Neural cell (in vitro differentiated cells): ENCODE results near the gene HAUS6. TPM values are rescaled to one million over a fixed set of nuclear protein-coding genes. Genes with fewer than 3 reads are reported as not detected.

Source experiments
- H2AFZ ChIP-seq: fragments of 200-600, 300-800 bp; sonication (generic), shearing (Covaris generic); 2 replicates; pipeline ENCODE4 v1.6.0; 2014; ENCODE audit warnings: low read depth, mild to moderate bottlenecking, antibody characterized with exemption, low read length, moderate library complexity
- H3F3A ChIP-seq: fragments of 200-600 bp; shearing (Covaris generic); 2 replicates; pipeline ENCODE4 v1.6.1; 2016; ENCODE audit warnings: mild to moderate bottlenecking, moderate library complexity, mixed read lengths, antibody characterized with exemption, low read length; ENCODE audit not compliant: insufficient read depth, poor library complexity, severe bottlenecking
- H3K27ac ChIP-seq: fragments of 200-600, 300-800 bp; sonication (generic), shearing (Covaris generic); 2 replicates; pipeline ENCODE4 v1.5.1; 2014; ENCODE audit warnings: mild to moderate bottlenecking, low read length, moderate library complexity
- H3K27me3 ChIP-seq: fragments of 300-800, 200-600 bp; sonication (generic), shearing (Covaris generic); 2 replicates; pipeline ENCODE4 v1.6.0; 2014; ENCODE audit warnings: mild to moderate bottlenecking, low read depth, low read length, moderate library complexity; ENCODE audit not compliant: insufficient read depth
- H3K36me3 ChIP-seq: fragments of 300-800, 200-600 bp; sonication (generic), shearing (Covaris generic); 2 replicates; pipeline ENCODE4 v1.5.1; 2014; ENCODE audit warnings: mild to moderate bottlenecking, antibody characterized with exemption, low read length, moderate library complexity; ENCODE audit not compliant: insufficient read depth
- H3K4me2 ChIP-seq: fragments of 300-800, 200-600 bp; sonication (generic), shearing (Covaris generic); 2 replicates; pipeline ENCODE4 v1.6.0; 2014; ENCODE audit warnings: mild to moderate bottlenecking, low read length
- H3K4me3 ChIP-seq: fragments of 300-800, 200-600 bp; sonication (generic), shearing (Covaris generic); 2 replicates; pipeline ENCODE4 v1.5.1; 2014; ENCODE audit warnings: mild to moderate bottlenecking, low read length, moderate library complexity
- H3K79me2 ChIP-seq: fragments of 200-600 bp; shearing (Covaris generic); replicated peaks from 2 replicates; pipeline ENCODE4 v1.6.0; 2014; ENCODE audit warnings: mild to moderate bottlenecking, low read length, moderate library complexity; ENCODE audit not compliant: insufficient read depth
- H3K9ac ChIP-seq: fragments of 300-800, 200-600 bp; sonication (generic), shearing (Covaris generic); 2 replicates; pipeline ENCODE4 v1.6.1; 2016; ENCODE audit warnings: mild to moderate bottlenecking, low read length, mixed read lengths
- H3K9me2 ChIP-seq: fragments of 200-600 bp; shearing (Covaris generic); 2 replicates; pipeline ENCODE4 v1.6.1; 2016; ENCODE audit warnings: mild to moderate bottlenecking, low read length, mixed read lengths; ENCODE audit not compliant: insufficient read depth
- H3K9me3 ChIP-seq: fragments of 200-600, 300-800 bp; sonication (generic), shearing (Covaris generic); 2 replicates; pipeline ENCODE4 v1.6.1; 2016; ENCODE audit warnings: mild to moderate bottlenecking, mixed run types, low read length, moderate library complexity, mixed read lengths
- H4K20me1 ChIP-seq: fragments of 200-600 bp; shearing (Covaris generic); 2 replicates; pipeline ENCODE4 v1.6.1; 2016; ENCODE audit warnings: mild to moderate bottlenecking, mixed run types; ENCODE audit not compliant: insufficient read depth
- EP300 ChIP-seq: fragments of 450-650 bp; conservative IDR thresholded peaks from 2 replicates; pipeline ENCODE4 v1.6.1; 2014; ENCODE audit warnings: antibody characterized with exemption, mild to moderate bottlenecking, moderate library complexity; ENCODE audit not compliant: poor library complexity, severe bottlenecking
- EZH2 ChIP-seq: fragments of 200-600, 300-800 bp; shearing (Covaris generic), sonication (generic); IDR thresholded peaks from 2 replicates; pipeline ENCODE4 v1.6.1; 2014; ENCODE audit warnings: antibody characterized with exemption, low read length, borderline replicate concordance, mild to moderate bottlenecking; ENCODE audit not compliant: insufficient read depth, poor library complexity, severe bottlenecking
- MXI1 ChIP-seq: fragments of 450-650 bp; conservative IDR thresholded peaks from 2 replicates; pipeline ENCODE4 v1.6.1; 2014; ENCODE audit warnings: antibody characterized with exemption, mild to moderate bottlenecking; ENCODE audit not compliant: poor library complexity, severe bottlenecking
- POLR2AphosphoS5 ChIP-seq: IDR thresholded peaks from 2 replicates; pipeline ENCODE4 v1.6.1; 2012
- RAD21 ChIP-seq: fragments of 450-650 bp; conservative IDR thresholded peaks from 2 replicates; pipeline ENCODE4 v1.6.1; 2014; ENCODE audit warnings: antibody characterized with exemption, mild to moderate bottlenecking, moderate library complexity
- SMC3 ChIP-seq: fragments of 450-650 bp; conservative IDR thresholded peaks from 2 replicates; pipeline ENCODE4 v1.6.1; 2014; ENCODE audit warnings: antibody characterized with exemption, mild to moderate bottlenecking, moderate library complexity; ENCODE audit not compliant: poor library complexity
- TAF1 ChIP-seq: IDR thresholded peaks from 2 replicates; pipeline ENCODE4 v1.6.1; 2012; ENCODE audit warnings: low read depth
- polyA plus RNA-seq: library from polyadenylated mRNA; depleted of rRNA; stranded (reverse); fragments of >200 nt; gene quantifications from 2 replicates; pipeline ENCODE4 v1.2.3, GENCODE V29; 2014
- TF ChIP-seq, protein P1 (sequence below): IDR thresholded peaks from 2 replicates; pipeline ENCODE4 v1.6.1; 2012; ENCODE audit warnings: borderline replicate concordance
- TF ChIP-seq, protein P2 (sequence below): fragments of 450-650 bp; IDR thresholded peaks from 2 replicates; pipeline ENCODE4 v1.5.1; 2014; ENCODE audit warnings: antibody characterized with exemption, mild to moderate bottlenecking, moderate library complexity; ENCODE audit not compliant: poor library complexity, severe bottlenecking

HAUS6 gene
- polyA plus RNA-seq, 1 donor from 2014 or later = 15.2 TPM

DNA sequence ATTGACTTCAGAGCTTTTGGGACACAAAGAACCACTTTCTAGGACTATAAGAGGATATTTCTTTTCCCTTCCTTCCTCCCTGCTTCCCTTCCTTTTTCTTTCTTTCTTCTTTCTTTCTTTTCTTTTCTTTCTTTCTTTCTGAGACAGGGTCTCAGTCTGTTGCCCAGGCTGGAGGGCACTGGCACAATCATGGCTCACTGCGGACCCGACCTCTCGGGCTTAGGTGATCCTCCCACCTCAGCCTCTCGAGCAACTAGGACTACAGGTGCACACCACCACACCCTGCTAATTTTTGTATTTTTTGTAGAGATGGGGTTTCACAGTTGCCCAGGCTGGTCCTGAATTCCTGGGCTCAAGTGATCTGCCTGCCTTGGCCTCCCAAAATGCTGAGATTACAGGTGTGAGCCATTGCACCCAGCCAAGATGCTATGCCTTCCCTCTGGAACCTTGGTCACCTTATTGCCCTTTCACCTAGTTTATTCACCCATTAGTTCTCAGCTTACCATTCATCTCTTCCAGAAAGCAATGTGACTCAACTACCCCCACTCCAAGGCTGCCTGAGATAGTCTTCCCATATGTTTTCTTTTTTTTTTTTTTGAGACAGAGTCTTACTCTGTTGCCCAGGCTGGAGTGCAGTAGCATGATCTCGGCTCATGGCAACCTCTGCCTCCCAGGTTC, 14.5 kb upstream of the HAUS6 start:
- Histone ChIP-seq H3K9me2 (no peaks in the 10 kb centered on the region), H3F3A (no peaks in the 10 kb centered on the region), H3K36me3 (no peaks in the 10 kb centered on the region), H3K27ac (no peak overlapping the region), H2AFZ (no peak overlapping the region), H3K79me2 (no peaks in the 10 kb centered on the region), H3K4me3 (no peak overlapping the region), H3K9me3 (no peaks in the 10 kb centered on the region), H3K27me3 (no peaks in the 10 kb centered on the region), H3K4me2 (no peak overlapping the region), H3K9ac (no peak overlapping the region), H4K20me1 (no peaks in the 10 kb centered on the region)
- no peak for TF ChIP-seq EP300
- TF ChIP-seq, protein P1, sequence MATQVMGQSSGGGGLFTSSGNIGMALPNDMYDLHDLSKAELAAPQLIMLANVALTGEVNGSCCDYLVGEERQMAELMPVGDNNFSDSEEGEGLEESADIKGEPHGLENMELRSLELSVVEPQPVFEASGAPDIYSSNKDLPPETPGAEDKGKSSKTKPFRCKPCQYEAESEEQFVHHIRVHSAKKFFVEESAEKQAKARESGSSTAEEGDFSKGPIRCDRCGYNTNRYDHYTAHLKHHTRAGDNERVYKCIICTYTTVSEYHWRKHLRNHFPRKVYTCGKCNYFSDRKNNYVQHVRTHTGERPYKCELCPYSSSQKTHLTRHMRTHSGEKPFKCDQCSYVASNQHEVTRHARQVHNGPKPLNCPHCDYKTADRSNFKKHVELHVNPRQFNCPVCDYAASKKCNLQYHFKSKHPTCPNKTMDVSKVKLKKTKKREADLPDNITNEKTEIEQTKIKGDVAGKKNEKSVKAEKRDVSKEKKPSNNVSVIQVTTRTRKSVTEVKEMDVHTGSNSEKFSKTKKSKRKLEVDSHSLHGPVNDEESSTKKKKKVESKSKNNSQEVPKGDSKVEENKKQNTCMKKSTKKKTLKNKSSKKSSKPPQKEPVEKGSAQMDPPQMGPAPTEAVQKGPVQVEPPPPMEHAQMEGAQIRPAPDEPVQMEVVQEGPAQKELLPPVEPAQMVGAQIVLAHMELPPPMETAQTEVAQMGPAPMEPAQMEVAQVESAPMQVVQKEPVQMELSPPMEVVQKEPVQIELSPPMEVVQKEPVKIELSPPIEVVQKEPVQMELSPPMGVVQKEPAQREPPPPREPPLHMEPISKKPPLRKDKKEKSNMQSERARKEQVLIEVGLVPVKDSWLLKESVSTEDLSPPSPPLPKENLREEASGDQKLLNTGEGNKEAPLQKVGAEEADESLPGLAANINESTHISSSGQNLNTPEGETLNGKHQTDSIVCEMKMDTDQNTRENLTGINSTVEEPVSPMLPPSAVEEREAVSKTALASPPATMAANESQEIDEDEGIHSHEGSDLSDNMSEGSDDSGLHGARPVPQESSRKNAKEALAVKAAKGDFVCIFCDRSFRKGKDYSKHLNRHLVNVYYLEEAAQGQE = no peak
- TF ChIP-seq, protein P2, sequence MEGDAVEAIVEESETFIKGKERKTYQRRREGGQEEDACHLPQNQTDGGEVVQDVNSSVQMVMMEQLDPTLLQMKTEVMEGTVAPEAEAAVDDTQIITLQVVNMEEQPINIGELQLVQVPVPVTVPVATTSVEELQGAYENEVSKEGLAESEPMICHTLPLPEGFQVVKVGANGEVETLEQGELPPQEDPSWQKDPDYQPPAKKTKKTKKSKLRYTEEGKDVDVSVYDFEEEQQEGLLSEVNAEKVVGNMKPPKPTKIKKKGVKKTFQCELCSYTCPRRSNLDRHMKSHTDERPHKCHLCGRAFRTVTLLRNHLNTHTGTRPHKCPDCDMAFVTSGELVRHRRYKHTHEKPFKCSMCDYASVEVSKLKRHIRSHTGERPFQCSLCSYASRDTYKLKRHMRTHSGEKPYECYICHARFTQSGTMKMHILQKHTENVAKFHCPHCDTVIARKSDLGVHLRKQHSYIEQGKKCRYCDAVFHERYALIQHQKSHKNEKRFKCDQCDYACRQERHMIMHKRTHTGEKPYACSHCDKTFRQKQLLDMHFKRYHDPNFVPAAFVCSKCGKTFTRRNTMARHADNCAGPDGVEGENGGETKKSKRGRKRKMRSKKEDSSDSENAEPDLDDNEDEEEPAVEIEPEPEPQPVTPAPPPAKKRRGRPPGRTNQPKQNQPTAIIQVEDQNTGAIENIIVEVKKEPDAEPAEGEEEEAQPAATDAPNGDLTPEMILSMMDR = no peak
- TF ChIP-seq POLR2AphosphoS5 = no peak
- no peak for TF ChIP-seq TAF1
- no peak for TF ChIP-seq MXI1
- TF ChIP-seq SMC3 = no peak

DNA sequence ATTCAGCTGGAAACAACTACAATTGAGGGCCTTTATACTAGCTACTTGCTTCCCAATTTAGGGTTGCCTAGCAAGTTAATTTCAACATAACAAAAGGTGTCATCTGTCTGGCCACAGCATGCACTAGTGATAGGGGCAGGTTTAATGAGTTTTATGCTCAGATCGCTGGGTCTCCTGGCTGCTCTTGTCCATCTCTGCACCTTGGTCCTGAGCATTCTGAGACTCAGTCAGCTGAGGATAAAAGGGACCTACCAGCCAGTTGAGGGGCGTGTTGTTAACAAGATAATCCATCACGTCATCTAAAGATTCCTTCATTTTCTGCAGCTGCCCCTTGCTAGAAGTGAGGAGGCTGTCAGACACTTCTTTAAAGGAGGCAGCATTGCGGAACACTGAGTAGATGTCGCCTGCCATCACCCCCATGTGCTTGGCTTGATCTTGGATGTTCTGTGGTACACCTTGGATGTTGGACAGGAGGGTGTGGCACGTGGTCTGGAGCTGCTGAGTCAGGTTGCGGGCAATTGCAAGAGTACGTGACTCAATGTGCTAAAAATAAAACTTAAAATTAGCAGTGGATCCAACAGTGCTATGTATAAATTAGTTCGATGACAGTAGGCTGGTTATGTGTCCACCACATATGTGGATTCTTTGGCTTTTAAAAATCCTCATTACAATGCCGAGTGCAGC, 13.5 kb upstream of the HAUS6 start:
- H3K27me3 ChIP-seq = no peaks in the 10 kb centered on the region
- H3K9me2 ChIP-seq = no peaks in the 10 kb centered on the region
- H3K9me3 ChIP-seq = no peaks in the 10 kb centered on the region
- no peak overlapping the region for H3K4me2 ChIP-seq
- no peak overlapping the region for H3K27ac ChIP-seq
- no peaks in the 10 kb centered on the region for H3F3A ChIP-seq
- H4K20me1 ChIP-seq = no peaks in the 10 kb centered on the region
- H3K4me3 ChIP-seq = no peak overlapping the region
- no peak overlapping the region for H3K9ac ChIP-seq
- H3K36me3 ChIP-seq = no peaks in the 10 kb centered on the region
- TF ChIP-seq, protein P2 = no peak
- TF ChIP-seq EP300 = no peak
- TF ChIP-seq, protein P1 = no peak
- TF ChIP-seq TAF1 = no peak
- TF ChIP-seq EZH2 = no peak
- TF ChIP-seq POLR2AphosphoS5 = no peak
- no peak for TF ChIP-seq RAD21
- TF ChIP-seq MXI1 = no peak
- no peak for TF ChIP-seq SMC3
- H2AFZ ChIP-seq = no peak overlapping the region
- H3K79me2 ChIP-seq = no peaks in the 10 kb centered on the region
